Measurements from ENCODE around the gene B4GAT1.
"Not testable (repeated sequence)": the region's sequence is repeated elsewhere in the genome, so short reads cannot be mapped to it uniquely, and the experiment has no call there.

B4GAT1 gene

GRCh38 chr11:66363187-66363601, 15.8 kb upstream of the B4GAT1 start:
- DNase-seq (ENCODE audit: low read depth), result no peak

- no peak for DNase-seq (ENCODE audit: low read depth)
Observed at GRCh38 chr11:66362481-66363147, 15.2 kb upstream of the B4GAT1 start.

- no peak for DNase-seq (ENCODE audit: low read depth)
Observed at GRCh38 chr11:66361502-66361941, 14.1 kb upstream of the B4GAT1 start.

GRCh38 chr11:66360406-66361073, 13.1 kb upstream of the B4GAT1 start:
- no peak for DNase-seq (ENCODE audit: low read depth)

- no peak for DNase-seq (ENCODE audit: low read depth)
Observed at GRCh38 chr11:66359662-66360087, 12.2 kb upstream of the B4GAT1 start.

GRCh38 chr11:66350560-66351235, 3.3 kb upstream of the B4GAT1 start:
- not testable (repeated sequence) for DNase-seq (ENCODE audit: low read depth)

- no peak for DNase-seq (ENCODE audit: low read depth)
Observed at GRCh38 chr11:66349084-66349386, 1.6 kb upstream of the B4GAT1 start.

GRCh38 chr11:66346476-66347424, 679 bp downstream of the B4GAT1 start:
- no peak for DNase-seq (ENCODE audit: low read depth)

- no peak for DNase-seq (ENCODE audit: low read depth)
Observed at GRCh38 chr11:66345316-66345649, 2.1 kb downstream of the B4GAT1 start.

GRCh38 chr11:66344550-66345315, 2.7 kb downstream of the B4GAT1 start, which contains the start of gene BRMS1:
Gene BRMS1, minus strand, starts transcription at chr11:66345104. Its CDS starts 2,870 bp downstream, at chr11:66342234.
- DNase-seq (ENCODE audit: low read depth), result peak; percentile 94

- no peak for DNase-seq (ENCODE audit: low read depth)
Observed at GRCh38 chr11:66343176-66343575, 4.3 kb downstream of the B4GAT1 start.

- DNase-seq (ENCODE audit: low read depth), result no peak
Observed at GRCh38 chr11:66341502-66342126, 5.8 kb downstream of the B4GAT1 start.

- no peak for DNase-seq (ENCODE audit: low read depth)
Observed at GRCh38 chr11:66340596-66341501, 6.6 kb downstream of the B4GAT1 start.

GRCh38 chr11:66339686-66340483, 7.5 kb downstream of the B4GAT1 start:
- DNase-seq (ENCODE audit: low read depth), result no peak

GRCh38 chr11:66339162-66339675, 8.2 kb downstream of the B4GAT1 start:
- DNase-seq (ENCODE audit: low read depth), result no peak

GRCh38 chr11:66338276-66339161, 8.9 kb downstream of the B4GAT1 start:
- DNase-seq (ENCODE audit: low read depth), result no peak

- DNase-seq (ENCODE audit: low read depth), result no peak
Observed at GRCh38 chr11:66337103-66337899, 10.1 kb downstream of the B4GAT1 start.
